ENCODE measurements around the gene PI3. TPM values are rescaled to one million over a fixed set of nuclear protein-coding genes. Genes with fewer than 3 reads are reported as not detected.
"Not testable (repeated sequence)": the region's sequence is repeated elsewhere in the genome, so short reads cannot be mapped to it uniquely, and the experiment has no call there.

The PI3 gene, protein sequence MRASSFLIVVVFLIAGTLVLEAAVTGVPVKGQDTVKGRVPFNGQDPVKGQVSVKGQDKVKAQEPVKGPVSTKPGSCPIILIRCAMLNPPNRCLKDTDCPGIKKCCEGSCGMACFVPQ
- total RNA-seq = not detected
- long read RNA-seq = 0 reads

DNA sequence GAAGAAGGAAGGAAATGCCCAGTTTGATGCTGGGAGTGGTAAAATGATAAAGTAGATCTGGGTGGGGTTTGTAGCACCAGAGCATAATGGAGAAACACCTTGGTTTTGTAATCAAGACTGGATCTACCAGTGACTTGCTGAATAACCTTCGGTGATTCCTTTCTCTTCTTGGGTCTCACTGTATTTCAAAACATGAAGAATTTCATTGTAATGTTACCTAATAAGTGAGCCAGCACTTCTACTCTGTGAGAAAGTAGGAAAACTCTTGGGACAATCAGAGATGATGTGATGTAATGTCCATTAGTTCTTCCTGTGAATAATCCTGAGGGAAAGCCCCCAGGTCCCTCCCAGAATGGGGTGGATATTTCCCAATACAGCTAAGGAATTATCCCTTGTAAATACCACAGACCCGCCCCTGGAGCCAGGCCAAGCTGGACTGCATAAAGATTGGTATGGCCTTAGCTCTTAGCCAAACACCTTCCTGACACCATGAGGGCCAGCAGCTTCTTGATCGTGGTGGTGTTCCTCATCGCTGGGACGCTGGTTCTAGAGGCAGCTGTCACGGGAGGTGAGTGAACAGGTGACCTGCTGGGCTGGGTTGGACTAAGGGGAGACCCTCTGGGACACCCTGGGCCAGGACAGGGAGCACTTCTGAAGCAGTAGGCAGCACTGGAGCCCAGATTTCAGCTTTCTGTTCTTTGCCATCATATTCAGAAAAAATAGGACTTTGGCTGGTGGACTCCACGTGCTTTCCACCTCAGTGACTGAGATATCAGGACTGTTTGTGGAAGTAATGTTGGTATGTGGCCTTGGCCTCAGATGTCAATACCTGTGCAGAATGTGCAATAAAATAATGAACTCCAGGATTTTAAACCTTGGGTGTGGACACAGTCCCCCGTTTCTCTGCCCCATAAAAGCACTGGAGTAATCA, at the start of gene PI3:
TSS of gene PI3 (plus strand) at position 469 of the 931 bp plus-strand sequence. CDS start at position 490, 21 bp downstream.
- intact Hi-C loops (cut with DNase I) = no loop called here
- DNase-seq (ENCODE audit: missing footprints) (no peak), ATAC-seq (no peak)

DNA sequence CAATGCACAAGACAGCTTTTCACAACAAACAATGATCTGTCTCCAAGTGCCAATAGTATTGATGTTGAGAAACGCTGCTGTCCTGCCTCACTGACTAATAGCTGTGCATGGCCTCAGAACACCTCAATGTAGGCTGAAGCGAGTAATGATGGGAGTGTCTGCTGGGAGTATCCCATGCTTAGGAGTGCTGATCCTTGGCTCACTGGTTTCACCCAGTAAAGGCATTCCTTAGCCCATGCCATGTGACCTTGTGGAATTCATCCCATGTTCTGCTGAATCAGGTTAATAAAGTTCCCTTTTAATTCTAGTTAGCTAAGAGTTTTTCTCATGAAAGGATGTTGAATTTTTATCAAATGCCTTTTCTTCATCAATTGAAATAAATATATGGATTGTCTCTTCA, 46.6 kb upstream of the PI3 start:
- no peak for ATAC-seq
- DNase-seq (ENCODE audit: missing footprints) = no peak
- intact Hi-C loops (cut with DNase I) = no loop called here

DNA sequence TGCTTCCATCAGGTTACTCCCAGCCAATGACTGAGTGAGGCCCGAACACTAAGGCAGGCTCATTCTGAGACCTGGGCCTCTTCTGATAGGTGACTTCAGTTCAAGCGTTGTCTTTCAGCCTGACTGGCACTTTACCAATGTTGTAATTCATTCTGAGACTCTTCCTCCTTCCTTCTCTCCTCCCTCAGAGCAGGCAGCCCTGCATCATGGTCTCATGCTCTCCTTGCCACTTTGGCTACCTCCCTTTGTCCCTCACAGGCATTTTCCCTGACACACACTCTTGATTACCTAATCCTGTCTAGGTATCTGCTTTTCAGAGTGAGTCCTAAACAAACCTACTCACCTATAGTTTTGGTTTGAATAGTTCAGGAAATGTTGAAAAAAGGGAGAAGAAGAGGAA, 37.8 kb upstream of the PI3 start:
- ATAC-seq = no peak

DNA sequence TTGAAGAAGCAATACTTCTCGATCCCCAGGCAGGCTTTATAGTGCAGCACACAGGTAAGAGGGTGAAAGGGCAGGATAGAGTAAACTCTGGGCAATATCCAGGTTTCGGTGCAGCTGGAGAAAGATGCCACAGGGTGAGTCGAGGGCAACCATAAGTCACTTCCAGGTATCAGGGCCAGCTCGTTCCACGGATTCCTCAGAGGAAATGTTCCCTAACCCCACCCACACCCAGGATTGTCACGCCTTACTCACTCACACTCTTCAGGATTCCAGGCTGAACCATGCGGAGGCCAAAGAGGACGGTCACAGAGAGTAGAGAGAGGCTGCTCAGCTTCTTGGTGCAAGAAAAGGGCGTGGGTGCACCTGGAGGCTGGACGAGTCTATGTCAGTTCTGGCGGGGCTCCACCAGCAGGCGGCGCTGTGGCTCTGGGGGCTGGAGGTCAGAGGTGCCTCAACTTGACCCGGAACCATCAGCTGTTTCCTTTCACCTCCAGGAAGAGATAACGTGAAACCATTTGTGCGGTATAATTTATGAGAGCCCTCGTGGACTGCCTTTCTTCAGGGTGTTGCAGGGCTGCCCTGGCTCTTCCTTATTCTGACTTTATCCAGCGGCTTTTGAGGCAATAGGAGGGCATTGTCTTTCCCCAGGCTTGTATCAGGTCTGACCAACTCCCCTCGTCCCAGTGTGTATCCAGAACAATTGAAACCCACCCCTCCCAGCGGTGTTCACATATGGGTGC, 36.0 kb upstream of the PI3 start:
- intact Hi-C loops (cut with DNase I) = no loop called here
- ATAC-seq (no peak), DNase-seq (ENCODE audit: missing footprints) (peak; percentile 89)

More for the DNA sequence above, 37.8 kb upstream of the PI3 start:
- no peak for DNase-seq (ENCODE audit: missing footprints)
- intact Hi-C loops (cut with DNase I) = no loop called here

DNA sequence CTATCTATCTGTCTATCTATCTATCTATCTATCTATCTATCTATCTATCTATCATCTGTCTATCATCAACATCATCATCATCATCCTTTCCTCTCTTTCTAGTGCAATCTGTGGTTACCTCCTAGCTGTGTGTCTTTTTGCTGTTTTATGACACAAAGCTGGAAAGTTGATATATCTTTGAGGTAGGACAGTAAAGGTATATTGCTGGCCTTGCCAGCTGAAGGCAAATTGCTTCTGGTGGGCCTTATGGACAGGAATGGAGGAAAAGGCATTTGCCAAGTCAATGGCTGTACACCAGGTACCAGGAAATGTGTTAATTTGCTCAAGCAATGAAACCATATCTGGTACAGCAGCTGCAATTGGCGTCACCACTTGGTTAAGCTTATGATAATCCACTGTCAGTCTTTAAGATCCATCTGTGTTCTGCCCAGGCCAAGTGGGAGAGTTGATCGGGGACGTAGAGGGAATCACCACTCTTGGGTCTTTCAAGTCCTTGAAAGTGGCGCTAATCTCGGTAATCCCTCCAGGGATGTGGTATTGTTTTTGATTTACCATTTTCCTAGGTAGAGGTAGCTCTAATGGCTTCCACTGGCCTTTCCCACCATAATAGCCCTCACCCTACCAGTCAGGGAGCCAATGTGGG, 34.8 kb upstream of the PI3 start:
- ATAC-seq; intact Hi-C loops (cut with DNase I); DNase-seq (ENCODE audit: missing footprints): not testable (repeated sequence)

DNA sequence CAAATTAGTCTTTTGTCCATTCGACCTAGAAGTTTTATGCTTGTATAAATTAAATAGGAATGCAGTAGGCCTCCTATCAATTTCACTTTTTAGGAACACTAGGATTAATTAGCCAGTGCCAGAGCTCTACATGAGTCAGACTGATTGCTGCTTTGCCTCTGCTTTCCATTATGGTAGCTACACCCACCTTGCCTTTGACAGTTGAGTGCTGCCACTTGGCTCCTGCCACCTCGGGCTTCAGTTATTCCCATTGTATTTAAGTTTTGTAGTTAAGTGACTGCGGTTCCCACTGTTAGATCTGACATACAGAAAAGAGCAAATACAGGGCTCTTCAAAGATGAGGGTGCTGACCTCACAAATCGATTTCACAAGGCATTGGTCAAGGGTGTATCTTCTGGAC, 33.9 kb upstream of the PI3 start:
- intact Hi-C loops (cut with DNase I) = no loop called here
- no peak for ATAC-seq
- no peak for DNase-seq (ENCODE audit: missing footprints)

DNA sequence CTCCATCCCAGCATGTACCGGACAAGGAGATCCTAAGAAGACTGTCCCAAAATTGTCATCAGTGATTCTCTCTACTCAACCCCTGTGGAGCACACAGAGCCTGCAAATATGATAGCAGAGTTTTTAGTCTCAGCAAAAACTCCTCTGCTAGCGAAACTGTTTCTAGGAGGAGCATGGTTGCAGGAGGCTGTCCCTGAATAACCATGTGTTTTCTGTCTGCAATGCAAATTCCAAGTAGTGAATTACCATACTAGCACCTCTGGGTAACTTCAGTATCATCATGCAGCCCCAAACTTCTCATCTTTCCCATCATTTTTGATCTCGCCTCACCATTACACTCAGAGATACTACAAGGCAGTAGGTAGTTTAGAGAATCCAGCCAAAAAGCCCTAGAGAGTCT, 25.6 kb upstream of the PI3 start:
- ATAC-seq (no peak), DNase-seq (ENCODE audit: missing footprints) (no peak)
- intact Hi-C loops (cut with DNase I) = no loop called here

DNA sequence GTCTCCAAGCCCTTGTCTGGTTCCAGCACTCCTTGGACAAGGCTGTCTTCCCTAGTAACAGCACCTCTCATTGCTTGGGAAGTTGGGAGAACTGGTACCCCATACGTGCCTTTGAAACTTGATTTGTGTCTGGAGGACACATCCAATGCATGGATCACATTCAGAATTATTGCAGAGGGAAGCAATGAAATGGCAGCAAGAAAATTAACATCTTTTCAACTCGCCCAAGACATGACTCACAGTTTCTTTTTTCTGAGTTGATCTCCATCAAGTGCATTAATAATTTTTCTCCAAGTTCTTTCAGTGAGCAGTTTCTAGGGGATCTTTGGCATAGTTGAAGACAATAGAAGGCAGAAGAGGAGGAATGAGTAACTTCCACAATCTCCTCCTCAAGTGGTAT, 22.3 kb upstream of the PI3 start:
- ATAC-seq = no peak
- DNase-seq (ENCODE audit: missing footprints) = no peak
- intact Hi-C loops (cut with DNase I) = no loop called here

DNA sequence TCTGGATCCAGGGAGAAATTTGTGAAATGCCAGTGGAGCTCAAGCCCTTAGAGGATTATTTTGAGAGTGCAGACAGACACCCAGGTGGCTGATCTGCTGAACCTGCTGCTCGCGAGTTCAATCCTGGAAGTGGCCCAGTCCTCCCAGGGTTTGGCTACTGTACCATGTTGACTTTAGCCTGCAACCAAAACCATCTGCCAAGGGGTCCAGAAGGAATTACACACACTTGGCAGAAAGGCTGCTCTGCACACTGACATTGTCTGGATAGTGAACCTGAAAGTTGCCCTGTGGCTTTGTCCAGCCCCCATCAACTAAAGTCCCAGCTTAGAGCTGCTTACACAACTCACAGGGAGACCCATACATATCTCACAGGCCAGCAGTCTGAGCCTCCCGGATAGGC, 21.6 kb upstream of the PI3 start:
- ATAC-seq (no peak), DNase-seq (ENCODE audit: missing footprints) (no peak)
- intact Hi-C loops (cut with DNase I) = no loop called here

DNA sequence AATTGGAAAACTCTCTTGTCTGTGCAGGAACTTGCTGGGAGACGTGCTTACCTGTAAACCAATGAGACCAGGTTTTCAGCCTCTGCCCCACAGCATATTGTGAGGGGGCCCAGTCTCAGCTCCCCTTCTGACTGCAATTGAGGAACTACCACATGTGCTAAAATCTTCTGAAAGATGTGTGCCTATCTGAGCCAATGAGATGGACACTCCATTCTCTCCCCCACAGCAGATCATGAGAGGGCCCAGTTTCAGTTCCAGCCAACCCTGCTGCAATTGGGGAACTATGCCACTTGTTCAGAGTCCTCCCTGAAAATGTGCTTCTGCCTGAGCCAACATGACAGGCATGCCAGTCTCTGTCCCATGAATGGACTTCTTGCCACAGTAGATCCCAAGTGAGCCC, 20.9 kb upstream of the PI3 start:
- intact Hi-C loops (cut with DNase I) = no loop called here
- no peak for ATAC-seq
- DNase-seq (ENCODE audit: missing footprints) = no peak

DNA sequence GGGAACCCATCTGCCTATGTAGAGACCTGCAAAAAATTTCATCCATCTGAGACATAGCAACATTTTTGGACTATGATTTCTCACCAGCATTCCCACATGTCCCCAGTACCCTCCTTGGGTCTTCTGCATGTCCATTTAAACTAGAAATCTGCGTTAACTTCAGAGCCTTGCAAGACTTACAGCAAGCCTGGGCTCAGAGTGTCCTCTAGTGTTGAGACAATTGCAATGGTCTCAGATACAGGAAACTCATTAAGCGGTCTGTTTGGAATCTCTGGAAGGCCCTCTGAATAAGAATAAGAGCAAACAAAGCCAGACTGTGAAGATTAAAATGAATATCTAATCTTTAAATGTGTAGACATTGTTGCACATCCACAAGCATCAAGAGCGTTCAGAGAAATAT, 20.5 kb upstream of the PI3 start:
- ATAC-seq (no peak), DNase-seq (ENCODE audit: missing footprints) (no peak)
- intact Hi-C loops (cut with DNase I) = no loop called here

DNA sequence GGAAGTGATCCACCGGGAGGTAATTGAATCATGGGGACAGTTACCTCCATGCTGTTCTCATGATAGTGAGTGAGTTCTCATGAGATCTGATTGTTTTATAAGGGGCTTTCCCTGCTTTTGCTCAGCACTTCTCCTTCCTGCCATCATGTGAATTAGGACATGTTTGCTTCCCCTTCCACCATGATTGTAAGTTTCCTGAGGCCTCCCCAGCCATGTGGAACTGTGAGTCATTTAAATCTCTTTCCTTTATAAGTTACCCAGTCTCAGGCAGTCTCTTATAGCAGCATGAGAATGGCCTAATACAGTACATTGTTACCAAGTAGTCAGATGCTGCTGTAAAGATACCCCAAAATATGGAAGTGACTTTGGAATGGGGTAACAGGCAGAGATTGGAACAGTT, 19.9 kb upstream of the PI3 start:
- intact Hi-C loops (cut with DNase I); ATAC-seq; DNase-seq (ENCODE audit: missing footprints): not testable (repeated sequence)

DNA sequence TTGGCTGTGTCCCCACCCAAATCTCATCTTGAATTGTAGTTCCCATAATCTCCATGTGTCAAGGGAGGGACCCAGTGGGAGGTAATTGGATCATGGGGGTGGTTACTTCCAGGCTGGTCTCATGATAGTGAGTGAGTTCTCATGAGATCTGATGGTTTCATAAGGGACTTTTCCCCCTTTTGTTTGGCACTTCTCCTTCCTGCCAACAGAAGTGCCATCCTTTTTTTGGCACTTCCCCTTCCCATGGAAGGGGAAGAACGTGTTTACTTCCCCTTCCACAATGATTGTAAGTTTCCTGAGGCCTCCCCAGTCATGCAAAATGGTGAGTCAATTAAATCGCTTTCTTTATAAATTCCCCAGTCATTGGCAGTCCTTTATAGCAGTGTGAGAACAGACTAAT, 18.0 kb upstream of the PI3 start:
- no peak for ATAC-seq
- DNase-seq (ENCODE audit: missing footprints) = no peak
- intact Hi-C loops (cut with DNase I) = no loop called here

DNA sequence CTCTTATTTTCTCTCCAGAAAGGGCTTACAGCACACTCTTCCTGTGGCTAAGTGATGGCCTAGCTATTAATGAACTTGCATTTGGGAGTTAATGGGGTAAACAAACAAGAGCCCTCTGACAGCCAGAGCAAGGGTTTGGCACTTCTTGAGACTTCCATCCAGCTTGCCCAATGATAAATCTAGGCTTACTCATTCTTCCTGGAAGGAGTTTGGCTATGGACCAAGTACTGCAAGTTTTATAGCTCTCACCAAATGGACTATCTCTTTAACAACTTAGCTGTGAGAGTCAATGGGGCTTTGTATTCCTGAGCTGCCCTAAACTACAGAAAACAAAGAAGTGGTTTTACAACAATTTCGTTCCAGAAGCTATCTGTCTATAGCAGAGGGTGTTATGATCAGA, 16.7 kb upstream of the PI3 start:
- ATAC-seq (no peak), DNase-seq (ENCODE audit: missing footprints) (no peak)
- intact Hi-C loops (cut with DNase I) = no loop called here

DNA sequence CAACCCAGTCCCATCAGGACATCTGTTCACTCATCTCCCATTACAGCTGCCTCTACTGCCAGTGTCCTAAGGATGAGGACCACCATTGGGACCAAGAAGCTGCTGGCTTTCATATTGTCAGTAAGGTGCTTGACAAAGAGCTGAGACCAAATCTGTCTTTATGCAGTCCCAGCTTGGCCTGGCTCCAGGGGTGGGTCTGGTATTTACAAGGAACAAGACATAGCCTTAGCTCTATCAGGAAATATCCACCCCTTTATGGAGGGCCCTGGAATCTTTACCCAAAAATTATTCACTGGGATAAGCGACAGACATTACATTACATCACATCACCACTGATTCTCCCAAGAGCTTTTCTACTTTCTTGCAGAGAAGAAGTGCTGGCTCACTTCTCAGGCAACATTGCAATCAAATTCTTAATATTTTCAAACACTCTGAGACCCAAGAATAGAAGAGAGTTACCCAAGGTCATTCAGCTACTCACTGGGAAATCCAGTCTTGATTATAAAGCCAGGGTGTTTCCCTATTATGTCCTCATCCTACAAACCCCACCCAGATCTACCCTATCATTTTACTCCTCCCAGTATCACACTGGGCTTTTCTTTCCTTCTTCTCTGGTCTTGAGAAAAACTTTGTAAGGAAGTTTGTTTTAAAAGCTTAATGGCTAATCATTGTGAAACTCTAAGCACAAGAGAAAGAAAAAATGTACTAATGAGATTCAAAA, 11.5 kb upstream of the PI3 start:
- intact Hi-C loops (cut with DNase I) = no loop called here
- ATAC-seq = no peak
- no peak for DNase-seq (ENCODE audit: missing footprints)

DNA sequence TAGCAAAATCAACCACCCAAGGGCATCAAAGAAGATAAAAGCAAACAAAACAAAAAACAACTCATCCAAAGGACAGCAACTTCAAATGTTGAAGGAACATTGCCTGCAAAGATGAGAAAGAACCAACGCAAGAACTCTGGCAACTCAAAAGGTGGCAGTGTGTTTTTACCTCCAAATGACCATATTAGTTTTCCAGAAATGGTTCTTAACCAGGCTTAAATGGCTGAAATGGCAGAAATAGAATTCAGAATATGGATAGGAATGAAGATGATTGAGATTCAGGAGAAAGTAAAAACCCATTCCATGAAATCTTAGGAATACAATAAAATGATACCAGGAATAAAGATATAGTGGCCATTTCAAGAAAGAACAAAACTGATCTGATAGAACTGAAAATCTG, 9.8 kb upstream of the PI3 start:
- ATAC-seq = no peak
- intact Hi-C loops (cut with DNase I) = no loop called here

DNA sequence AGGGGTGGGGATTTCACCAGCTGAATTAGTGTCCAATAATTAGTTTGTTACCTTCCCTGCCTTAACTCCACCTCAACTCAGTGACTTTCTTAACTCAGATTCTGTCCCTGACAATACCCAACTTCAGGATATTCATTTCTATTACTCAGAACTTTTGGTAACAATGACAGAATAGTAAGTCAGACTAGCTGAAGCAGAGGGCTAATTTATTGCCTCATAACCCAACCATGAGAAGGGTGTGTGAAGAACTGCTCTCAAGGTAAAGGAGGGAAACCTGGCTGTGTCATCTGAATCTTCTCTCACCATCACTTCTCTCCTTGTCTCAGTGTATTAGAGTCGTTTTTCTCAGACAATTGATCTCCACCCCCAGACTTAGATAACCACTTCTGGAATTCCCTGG, 1.2 kb upstream of the PI3 start:
- ATAC-seq (no peak), DNase-seq (ENCODE audit: missing footprints) (no peak)
- intact Hi-C loops (cut with DNase I) = no loop called here

More for the DNA sequence above, 9.8 kb upstream of the PI3 start:
- no peak for DNase-seq (ENCODE audit: missing footprints)

DNA sequence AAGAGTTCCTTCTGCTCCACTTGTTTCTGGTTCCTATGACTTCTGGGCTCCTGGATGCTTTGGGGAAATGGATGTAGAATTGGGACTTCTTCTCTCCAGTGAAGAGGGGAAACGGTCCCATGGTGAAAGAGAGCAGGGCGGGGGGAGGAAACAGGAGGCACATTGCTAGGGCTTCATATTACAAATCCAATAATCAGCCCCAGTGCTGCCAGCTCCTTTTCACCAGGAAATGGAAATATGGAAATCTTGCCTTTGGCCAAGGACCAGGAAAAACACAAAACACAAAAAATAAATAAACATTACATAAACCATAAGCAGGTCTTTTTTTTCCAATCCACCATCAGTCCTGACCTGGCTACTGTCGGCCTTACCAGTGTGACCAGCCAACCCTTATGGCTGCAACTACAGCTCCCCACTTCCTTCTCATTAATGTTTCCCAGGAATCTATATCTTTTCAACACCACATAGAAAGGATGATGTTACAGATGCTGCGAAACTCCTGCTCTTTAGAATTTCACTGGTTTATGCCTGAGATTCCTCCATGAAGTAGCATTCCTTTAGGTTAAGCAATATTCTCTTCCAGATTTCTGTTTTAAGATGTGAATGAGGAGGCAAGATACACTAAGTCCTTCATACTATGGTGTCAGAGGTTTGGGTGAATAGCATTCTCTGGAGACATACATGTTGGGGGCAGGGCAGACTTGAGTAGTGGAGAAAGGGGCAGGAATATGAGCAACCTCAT, 2.0 kb downstream of the PI3 start:
- DNase-seq (ENCODE audit: missing footprints) (no peak), ATAC-seq (no peak)
- intact Hi-C loops (cut with DNase I) = no loop called here
